G401.6 (cell line): Measurements from ENCODE around the gene TMPRSS15.

ENCODE experiments used
- FAIRE-seq: peaks from 2 replicates; lab custom pipeline; 2012; peaks lifted over from hg19 to GRCh38; lab: Jason Lieb, UNC

TMPRSS15 gene

DNA sequence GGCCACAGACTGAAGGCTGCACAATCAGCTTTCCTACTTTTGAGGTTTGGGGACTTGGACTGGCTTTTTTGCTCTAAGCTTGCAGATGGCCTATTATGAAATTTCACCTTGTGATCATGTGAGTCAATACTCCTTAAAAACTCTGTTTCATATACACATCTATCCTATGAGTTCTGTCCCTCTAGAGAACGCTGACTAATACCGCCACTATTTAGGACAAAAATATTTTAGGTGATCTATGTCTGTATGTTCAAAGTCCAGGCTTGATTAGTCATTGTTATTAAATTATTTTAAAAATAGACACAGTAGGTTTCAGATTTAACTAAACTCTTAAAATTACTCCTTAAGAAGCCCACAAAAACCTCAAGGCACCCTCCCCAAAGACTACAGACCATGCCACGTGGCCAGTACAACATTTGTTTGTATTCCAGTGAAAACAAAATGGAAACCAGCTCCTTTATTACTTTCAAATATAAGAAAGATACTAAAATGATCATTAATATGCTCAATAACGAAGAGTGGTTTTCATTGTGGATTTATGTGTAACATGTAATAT, 63.1 kb downstream of the TMPRSS15 start:
- FAIRE-seq, result no peak

DNA sequence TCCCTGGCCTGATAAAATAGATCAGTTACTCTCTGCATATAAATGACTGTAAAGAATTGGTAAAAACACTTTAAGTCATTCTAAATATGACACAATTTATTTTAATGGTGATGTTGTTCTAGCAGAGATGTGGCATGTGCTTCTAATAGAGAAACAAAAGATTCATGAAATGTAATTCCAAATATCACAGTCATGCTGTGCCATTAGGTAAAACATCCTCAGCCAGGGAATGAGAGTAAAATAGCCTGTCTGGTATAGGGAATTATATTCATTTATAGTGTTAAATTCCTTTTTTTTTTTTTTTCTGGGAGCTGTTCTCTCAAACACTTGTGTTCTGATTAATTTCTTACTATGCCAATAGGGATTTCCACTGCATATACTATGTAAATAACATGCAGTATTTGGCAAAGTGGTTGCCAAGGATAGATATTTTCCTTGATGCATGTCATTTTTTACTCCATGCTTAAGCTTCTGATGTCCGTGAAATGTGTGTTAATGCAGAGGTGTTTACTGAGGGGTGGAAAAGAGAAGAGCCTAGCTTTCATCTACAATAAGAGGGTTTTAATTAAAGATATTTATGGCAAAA, 67.8 kb downstream of the TMPRSS15 start:
- FAIRE-seq, result no peak

DNA sequence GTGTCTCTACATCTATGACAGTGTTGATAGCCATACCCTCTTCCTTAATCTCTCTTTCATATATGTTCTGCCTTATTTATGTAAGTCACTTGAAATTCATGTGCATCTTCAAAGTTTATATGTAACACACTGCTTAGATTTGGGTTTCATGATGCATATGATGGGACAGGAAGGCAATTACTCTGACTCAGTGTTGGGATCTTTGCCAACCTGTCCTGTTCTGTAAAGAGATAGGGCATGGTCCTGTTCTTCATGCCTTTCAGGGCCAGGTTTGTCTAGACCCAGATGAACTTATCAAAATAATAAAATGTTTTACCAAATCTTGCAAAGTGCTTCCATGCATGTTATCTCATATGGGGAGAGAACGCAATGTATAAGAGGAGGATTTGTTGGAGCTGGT, 69.5 kb downstream of the TMPRSS15 start:
- FAIRE-seq, result no peak

DNA sequence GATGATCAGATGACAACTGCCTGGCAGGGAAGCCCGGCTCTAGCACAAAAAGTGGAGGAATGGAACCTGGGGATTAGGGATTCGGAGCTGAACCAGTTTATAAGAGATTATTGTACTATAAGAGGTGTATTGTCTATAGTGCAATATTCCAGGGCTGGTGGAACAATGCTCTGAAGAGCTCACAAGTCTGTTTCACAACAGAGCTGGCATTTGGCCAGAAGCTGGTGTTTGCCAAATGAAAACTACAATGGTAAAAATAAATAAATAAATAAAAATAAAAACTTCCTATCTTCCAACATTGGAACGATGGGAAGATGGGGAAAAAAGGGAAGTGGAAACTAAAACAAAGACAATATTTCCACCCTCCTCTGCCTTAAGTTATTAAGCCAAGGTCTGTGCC, 85.4 kb downstream of the TMPRSS15 start:
- no peak for FAIRE-seq

DNA sequence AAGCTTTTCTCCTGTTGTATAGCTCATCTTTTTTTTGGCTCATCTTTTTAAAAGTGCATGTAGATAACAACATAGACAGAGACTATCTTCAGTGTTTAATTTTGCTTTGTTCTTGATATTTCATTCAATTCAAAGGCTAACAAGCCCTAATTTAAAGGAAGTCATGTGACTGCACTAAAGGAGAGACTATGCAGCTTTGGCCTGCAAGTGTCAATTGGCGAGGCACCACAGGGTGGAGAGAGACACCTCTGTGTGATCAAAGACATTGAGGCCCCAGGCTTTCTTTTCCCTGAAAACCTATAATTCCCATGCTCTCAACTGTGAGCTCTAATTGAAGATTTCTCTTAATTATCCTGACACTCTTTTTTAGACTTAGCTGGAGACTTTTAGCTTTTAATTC, 105.4 kb downstream of the TMPRSS15 start:
- FAIRE-seq, result no peak

DNA sequence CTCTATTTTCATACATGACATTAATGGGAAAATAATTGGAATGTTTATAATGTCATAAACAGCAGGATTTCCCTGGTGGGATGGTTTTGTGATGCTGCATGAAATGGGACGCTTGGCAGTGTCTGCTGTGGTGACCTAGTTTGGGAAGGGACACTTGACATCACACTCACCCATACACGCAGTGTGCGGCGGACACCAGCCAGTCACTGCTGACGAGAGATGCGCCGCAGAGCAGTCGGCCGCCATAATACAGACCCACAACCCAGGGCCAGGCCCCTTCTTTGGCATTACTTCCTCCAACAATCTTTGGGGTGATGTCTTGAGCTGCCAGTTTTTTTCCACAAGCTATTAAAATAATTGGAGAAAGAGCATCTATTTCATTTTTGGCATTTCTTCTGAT, 109.5 kb downstream of the TMPRSS15 start:
- no peak for FAIRE-seq

DNA sequence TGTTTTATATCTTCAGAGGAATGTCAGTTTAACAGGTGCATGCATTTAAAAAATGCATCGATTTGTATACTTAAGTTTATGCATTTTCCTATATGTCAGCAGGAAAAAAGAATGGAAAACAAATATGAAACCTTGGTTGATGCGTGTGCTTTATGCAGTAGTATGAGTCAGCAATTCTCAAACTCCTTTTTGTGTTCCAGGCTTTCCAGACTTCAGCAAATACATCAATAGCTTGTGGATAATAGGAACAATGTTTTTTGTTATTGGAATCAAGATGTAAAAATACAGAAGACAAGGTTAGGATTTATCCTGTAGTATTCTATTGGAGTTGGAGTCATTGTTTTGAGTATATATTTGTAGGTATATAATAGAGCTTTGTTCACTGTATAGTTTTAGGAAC, 113.7 kb downstream of the TMPRSS15 start:
- FAIRE-seq, result no peak

DNA sequence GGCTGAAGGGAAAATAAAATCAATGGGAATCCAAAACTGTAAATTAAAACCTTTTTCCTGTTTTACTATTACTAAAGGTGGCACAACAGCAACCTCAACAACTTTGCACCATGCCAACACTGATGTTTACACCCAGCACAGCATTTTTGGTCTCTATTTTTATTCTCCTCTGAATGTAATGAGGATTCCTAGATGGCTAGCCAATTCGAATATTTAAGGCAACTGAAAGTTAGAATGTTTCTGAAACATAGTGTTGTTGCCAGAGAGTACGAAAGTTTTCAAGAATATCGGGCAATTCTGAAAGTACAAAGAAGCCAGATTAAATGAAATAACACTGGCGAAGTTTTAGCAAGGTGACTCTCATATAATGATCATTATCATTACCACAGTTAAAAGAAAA, 118.2 kb downstream of the TMPRSS15 start:
- FAIRE-seq, result no peak

DNA sequence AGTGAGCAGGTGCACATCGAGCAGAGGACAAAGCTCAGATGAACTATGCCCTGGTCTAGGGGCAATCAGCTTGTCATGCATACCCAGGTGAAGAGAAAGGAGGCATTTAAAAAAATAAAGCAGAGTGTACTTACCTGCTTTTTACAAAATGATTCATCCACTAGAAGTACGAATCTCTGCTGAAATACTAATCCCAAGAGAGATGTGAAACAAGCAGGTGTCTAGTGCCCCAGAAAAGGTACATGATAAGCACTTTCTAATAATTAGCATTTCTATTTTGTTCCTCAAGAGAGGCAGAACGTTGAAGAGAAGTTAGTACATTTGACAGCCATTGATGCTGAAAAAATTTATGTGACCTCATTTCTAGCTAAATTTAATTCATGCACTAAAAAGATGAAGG, 127.8 kb downstream of the TMPRSS15 start:
- no peak for FAIRE-seq

DNA sequence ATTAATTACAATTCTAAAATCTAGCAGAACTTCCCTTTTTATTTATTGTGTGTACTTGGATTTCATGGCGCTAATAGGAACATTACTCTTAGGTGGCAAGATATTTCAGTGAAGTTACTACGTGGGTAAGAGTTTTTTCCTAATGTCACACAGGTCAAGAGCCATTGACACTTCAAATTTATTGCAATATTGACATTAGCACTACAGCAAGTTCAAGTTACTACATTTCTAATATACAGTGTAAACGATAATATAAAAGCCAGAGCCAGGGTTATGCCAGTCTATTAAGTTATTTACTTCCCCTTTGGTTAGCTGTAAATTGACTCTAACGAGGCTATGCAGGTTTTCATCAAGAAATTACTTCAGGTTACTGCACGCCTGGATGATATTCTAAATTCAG, 129.2 kb downstream of the TMPRSS15 start:
- FAIRE-seq, result no peak

DNA sequence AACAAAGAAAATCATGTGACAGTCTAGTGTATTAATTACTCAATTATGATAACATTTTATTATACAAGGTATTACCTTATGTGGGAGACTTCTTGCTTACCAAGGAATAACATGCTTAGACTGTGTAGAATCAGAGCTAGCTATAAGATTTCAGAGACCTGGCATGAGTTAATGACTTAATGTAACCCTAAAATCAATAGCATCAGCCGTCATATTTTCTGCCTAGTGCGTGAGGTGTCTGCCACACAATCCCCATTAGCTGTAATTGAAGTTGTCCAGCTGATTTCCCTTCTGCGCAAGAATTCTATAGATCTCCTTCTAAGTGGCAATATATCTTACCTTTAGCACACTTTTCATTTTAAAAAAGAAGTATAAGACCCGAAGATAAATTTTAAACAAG, 130.2 kb downstream of the TMPRSS15 start:
- no peak for FAIRE-seq

DNA sequence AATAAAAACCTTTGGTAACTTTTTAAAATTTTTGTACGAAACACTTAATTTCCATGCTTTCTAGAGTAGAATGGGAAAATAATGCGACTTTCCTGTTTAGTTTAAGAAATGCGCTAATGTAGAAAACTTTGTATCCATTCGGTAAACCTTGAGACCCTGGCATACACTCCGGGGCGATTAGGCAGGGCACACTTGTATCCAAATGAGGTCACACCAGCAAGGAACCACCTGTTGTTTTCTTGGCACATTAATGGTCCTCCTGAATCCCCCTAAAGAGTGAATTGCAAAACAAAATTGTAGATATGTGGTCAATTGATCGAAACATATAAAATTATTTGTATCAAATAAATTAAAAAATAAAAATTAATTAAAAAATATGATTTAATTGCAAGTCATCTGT, 133.7 kb downstream of the TMPRSS15 start:
- FAIRE-seq, result no peak

DNA sequence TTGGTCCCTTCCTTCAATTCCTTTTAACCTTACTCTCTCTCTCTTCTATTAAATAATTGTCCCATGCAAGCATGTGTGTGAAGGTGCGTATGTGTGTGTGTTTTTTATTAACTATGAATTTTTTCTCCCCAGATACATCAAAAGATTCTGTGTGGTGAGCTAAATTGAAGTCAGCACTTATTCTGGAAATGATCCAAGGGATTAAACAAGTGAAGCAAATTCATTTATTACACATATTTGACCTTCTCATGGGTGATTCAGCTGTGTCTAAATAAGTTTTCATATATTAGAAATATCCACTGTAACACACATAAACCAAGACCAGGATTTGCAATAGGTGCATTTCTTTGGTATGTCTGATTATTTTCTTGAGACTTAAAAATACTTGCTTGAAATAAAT, 134.7 kb downstream of the TMPRSS15 start:
- no peak for FAIRE-seq

DNA sequence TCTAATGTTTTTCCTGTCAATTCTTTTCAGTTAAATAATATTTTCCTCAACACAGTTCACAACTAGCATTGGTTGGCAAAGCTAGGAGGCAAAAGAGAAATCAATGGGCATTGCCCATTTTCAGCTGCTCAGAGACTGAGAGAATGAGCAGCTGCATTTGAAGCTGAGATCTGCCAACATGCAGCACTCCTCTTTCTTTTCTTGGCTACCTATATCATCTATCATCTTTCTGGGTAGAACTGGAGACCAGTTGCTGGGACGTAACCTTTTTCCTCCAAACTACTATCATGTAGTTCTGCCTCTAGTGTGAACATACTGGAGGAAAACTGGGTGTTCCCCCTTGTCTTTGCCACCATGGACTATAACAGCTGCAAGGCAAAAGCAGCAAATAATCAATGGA, 136.1 kb downstream of the TMPRSS15 start:
- no peak for FAIRE-seq

DNA sequence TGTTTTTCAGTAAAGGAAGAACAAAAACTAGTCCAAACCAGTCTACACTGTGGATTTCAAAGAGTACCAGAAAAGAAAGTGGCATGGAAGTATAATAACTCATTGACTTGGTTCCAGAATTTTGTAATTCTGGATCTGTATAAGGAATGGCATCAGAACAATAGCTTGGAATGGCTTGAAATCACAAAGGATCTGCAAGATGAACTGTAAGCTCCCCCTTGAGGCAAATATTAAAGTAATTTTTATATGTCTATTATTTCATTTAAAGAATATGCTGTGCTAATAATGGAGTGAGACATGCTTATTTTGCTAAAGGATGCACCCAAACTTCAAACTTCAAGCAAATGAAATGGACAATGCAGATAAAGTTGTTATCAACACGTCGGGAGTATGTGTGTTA, 137.6 kb downstream of the TMPRSS15 start:
- no peak for FAIRE-seq

DNA sequence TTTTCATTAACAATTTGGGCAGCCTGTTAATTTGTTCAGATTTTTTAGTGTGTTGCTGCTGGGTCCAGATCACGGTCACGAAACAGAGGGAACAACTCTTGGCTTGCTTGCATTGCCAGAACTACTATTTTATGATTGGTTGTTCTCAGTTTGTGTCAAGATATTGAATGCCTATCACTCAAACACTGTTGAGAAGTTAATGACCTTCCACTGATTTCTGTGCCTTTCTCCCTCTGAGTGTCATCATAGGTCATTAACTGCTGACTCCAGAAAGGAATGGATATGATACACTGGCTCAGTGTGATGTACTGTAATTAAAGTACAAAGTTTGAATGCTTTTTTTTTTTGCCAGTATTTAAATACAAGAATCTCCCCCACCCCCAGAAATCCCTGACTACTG, 149.8 kb downstream of the TMPRSS15 start:
- no peak for FAIRE-seq

DNA sequence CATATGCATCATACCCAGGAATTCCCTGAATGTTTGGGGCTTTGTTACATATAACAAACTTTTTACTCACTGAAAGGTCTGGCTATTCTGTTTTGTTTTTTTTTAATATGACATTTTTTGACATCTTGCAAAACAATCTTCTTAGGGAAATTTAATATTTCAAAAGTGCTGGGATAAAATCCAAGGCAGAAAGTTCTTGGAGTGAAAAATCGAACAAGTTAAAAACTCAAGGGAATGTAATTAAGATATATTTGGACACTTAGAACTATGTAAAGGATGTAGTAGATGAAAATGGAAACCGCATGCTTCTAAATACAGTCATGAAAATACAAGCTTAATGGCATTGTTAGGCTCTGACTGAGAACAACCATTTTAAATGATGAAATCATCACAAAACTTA, 150.4 kb downstream of the TMPRSS15 start:
- no peak for FAIRE-seq

DNA sequence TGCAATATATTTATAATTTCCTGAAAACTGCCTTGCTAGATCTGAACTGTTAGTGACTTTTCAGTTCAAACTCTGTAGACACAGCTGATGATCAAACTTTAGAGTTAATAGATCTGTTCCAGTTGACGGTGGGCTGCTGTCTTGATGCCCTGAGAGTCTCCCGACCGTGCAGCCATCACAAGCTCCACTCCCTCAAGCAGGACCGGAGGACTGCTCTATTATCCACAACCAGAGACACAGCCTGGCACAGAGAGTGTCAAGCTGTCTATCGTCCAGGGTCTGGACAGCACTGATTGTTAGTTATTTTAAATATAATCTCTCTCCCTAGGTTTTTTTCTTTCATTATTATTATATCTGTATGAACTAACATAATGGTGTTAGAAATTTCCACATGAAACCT, 150.9 kb downstream of the TMPRSS15 start:
- FAIRE-seq, result no peak

DNA sequence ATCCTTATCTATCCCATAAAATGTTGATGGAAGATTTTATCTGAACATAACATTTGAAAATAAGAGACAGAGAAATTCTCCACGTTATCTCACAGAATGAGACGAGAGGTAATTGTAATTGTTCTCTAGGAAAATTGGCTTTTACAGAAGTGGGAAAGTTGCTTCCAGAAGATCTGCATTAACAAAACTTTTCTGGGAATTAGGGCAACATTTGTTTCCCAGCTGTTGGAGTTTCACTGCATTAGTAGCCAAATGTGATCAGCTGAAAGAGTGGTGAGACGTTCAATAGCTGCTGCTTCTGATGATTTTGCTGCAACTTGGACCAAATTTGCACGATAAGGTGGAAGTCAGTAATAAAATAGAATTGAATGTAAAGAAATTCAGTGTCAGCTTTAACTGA, 151.3 kb downstream of the TMPRSS15 start:
- no peak for FAIRE-seq

DNA sequence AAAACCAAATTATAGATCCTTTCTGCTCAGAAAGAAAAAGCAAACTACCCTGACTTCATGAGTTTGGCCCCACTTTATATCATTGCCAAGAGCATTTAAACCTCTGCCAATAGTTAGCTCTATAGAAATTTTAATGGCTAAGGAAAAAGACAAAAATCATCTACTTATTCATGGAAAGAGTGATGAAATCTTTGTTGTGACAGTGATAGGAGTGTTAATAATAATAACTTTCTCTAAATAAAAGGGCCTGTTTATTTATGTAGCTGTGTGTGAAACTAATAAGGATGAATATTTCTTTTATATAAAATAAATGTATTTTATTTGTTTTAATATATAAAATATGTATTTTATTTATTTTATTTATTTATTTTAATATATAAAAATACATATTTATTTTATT, 152.5 kb downstream of the TMPRSS15 start:
- FAIRE-seq, result no peak

DNA sequence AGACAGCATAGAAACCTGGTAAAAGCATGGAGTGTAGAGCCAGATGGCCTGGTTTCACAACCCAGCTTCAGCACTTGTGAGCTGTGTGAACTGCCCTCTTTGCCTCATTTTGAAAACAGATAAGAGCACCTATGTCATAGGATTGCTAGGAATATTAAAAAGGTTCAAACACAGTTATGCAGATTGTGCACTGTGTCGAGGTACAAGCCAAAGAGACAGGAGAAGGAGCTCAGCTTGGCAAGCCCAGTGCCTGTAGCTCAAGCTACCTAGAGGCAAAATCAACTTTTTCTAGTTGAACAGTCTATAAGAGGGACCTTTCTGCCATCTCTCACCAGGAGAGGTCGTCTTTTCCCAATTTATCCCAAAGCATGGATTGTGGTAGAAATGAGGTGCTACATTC, 153.9 kb downstream of the TMPRSS15 start:
- FAIRE-seq, result no peak

DNA sequence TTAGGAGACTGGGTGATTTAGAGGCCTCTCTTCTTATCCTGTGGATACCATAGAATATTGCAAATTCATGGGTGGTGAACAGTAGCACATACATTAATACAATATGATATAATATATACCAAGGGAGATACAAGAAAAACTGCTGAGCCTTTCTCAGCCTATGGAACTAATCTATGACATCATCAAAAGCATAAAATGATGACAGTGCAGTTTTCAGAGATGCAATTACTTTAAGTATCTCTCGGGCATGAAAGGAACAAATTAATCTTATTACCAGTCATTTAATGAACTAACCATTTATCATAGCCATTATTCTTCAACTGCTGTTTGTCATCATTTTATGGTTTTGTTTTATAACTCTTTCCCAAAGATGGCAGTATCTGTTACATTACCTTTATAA, 155.4 kb downstream of the TMPRSS15 start:
- no peak for FAIRE-seq

DNA sequence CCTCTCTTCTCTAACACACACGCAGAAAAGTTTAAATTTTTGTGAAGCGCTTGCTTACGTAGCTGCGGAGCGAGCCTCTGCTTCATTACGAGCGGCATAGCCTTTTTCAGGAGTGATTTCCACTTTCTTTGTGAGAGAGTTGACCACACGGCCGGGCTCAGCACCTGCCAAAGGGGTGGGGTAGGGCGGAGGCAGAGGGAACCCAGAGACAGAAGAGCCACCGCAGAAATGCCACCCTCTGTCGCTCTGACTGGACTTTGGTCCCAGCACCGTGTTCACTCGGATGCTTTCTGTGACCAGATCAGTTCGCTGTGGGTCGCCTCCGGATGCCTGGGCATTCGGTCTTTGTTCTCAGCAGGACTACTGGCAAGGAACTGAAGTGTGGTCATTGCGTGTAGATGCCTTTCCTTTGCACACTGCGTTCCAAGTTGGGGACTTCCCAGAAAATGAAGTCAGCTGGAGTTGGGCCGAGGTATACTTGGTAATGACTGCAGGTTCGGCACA, 158.1 kb downstream of the TMPRSS15 start:
- no peak for FAIRE-seq

DNA sequence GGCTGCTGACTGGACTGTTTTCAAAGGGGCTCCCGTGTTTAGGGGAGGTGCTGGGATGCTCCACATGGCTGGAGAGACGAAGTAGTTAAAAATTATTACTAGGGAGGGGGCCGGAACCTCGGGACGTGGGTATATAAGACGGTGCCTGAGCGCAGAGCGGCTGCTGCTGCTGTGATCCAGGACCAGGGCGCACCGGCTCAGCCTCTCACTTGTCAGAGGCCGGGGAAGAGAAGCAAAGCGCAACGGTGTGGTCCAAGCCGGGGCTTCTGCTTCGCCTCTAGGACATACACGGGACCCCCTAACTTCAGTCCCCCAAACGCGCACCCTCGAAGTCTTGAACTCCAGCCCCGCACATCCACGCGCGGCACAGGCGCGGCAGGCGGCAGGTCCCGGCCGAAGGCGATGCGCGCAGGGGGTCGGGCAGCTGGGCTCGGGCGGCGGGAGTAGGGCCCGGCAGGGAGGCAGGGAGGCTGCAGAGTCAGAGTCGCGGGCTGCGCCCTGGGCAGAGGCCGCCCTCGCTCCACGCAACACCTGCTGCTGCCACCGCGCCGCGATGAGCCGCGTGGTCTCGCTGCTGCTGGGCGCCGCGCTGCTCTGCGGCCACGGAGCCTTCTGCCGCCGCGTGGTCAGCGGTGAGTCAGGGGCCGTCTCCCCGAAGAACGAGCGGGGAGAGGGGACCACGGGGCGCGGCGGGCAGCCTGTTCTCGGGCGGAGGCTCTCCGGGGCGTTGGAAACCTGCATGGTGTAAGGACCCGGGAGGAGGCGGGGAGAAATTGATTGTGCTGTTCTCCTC, 158.7 kb downstream of the TMPRSS15 start, which contains the start of gene CHODL:
Gene CHODL, plus strand, starts transcription at position 163 of the 793 bp plus-strand sequence. Its CDS starts 391 bp downstream, at position 554.
- FAIRE-seq, result no peak
